HG03135 (cell line): ENCODE measurements around the gene CANX.
"Not testable (repeated sequence)": the region's sequence is repeated elsewhere in the genome, so short reads cannot be mapped to it uniquely, and the experiment has no call there.

Source experiments
- ATAC-seq: cut with Tn5 transposase; IDR thresholded peaks from one replicate; pipeline ENCODE4 v1.9.1; 2021; ENCODE audit warnings: mild to moderate bottlenecking, moderate library complexity; ENCODE audit not compliant: unreplicated experiment

Gene CANX

GRCh38 chr5:179697993-179698934, 503 bp upstream of the CANX start:
- ATAC-seq, result peak; percentile 86

GRCh38 chr5:179699616-179700237, 960 bp downstream of the CANX start:
- ATAC-seq, result no peak

GRCh38 chr5:179700401-179700918, 1.7 kb downstream of the CANX start:
- ATAC-seq, result no peak

- no peak for ATAC-seq
Observed at GRCh38 chr5:179716286-179716685, 17.5 kb downstream of the CANX start.

GRCh38 chr5:179720222-179720621, 21.5 kb downstream of the CANX start:
- no peak for ATAC-seq

- ATAC-seq, result no peak
Observed at GRCh38 chr5:179724163-179724562, 25.4 kb downstream of the CANX start.

DNA sequence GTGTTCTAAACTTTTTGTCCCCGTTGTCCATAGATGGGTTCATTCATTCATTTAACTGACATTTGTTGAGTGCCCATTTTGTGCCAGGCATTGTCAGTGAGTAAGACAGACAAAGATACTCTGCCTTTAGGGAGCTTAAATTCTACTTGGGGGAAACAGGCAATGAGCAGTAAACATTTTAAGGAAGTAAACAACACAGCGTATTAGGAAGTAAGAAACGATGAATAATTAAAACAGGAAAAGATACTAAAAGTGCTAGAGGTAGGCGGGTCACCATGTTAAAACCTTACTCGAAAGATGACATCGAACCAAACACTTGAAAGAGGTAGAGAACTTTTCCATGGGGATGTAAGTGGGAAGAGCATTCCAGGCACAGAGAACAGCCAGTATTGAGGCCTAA, 28.3 kb downstream of the CANX start:
- no peak for ATAC-seq

- no peak for ATAC-seq
Observed at GRCh38 chr5:179729303-179729702, 30.5 kb downstream of the CANX start.

DNA sequence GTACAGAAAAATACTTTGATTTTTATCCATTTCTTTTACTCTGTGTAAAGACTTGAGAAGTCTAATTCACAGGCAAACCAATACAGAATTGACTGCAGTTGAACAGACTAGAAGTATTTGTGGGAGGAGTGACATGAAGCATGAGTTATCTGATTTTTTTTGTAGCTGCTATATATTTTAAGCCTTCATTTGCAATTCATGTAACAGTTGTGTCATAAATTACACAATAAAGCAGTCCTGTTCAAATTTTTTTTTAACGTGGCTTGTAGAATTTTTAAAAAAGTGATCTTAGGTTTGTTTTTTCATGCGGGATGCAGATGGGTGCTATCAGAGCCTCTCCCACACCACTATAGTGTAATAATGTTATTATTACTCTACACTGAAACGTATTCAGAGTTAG, 31.0 kb downstream of the CANX start:
- ATAC-seq, result no peak

- ATAC-seq, result no peak
Observed at GRCh38 chr5:179730356-179730755, 31.6 kb downstream of the CANX start.

- no peak for ATAC-seq
Observed at GRCh38 chr5:179730852-179731251, 32.1 kb downstream of the CANX start.

DNA sequence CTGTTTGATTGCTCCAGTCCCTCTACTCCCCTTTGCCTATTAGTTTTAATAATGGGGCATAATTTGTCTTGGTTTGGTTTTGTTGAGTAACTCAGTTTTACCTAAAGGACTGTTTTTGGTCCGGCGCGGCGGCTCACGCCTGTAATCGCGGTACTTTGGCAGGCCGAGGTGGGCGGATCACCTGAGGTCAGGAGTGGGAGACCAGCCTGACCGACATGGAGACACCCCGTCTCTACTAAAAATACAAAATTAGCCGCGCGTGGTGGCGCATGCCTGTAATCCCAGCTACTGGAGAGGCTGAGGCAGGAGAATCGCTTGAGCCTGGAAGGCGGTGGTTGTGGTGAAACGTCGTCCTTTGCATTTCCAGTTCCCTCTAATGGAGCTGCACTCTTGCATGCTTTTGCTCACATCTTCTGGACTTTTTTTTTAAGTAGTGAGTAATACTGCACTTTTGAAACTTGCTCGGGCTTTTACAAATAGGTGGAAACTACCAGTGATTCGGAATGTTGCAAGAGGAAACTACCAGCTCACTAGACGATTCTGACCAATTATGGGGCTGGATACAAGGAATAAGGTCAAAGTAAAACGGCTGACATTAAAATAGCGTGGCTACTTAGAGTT, 33.1 kb downstream of the CANX start:
- ATAC-seq, result peak; percentile 8

DNA sequence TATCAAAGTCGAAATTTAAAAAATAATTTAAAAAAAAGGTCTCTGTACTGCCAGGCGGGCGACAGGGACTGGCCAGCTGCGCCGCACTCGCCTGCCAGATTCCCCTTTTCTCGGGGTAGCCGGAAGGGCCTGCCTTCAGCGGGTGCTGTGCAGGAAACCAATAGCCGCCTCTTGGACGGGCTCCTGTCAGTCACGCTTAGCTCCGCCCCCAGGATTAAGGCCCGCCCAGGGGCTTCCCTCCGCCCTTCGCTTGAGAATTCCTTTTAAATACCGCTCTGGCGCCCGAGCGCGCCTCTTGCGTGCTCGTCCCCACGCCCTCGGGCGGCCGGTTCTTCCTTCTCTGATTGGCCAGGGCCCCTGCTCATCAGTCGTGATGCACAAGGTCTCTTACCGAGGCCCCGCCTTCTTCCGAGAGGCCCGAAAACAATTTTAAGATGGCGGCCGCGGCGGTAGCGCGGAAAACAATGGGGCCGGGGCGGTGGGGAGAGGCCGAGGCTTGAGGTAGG, 33.7 kb downstream of the CANX start, which contains the start of gene MAML1:
Gene MAML1, plus strand, starts transcription at position 411 of the 506 bp plus-strand sequence. CDS start 291 bp downstream, outside the sequence.
- ATAC-seq, result peak; percentile 97

DNA sequence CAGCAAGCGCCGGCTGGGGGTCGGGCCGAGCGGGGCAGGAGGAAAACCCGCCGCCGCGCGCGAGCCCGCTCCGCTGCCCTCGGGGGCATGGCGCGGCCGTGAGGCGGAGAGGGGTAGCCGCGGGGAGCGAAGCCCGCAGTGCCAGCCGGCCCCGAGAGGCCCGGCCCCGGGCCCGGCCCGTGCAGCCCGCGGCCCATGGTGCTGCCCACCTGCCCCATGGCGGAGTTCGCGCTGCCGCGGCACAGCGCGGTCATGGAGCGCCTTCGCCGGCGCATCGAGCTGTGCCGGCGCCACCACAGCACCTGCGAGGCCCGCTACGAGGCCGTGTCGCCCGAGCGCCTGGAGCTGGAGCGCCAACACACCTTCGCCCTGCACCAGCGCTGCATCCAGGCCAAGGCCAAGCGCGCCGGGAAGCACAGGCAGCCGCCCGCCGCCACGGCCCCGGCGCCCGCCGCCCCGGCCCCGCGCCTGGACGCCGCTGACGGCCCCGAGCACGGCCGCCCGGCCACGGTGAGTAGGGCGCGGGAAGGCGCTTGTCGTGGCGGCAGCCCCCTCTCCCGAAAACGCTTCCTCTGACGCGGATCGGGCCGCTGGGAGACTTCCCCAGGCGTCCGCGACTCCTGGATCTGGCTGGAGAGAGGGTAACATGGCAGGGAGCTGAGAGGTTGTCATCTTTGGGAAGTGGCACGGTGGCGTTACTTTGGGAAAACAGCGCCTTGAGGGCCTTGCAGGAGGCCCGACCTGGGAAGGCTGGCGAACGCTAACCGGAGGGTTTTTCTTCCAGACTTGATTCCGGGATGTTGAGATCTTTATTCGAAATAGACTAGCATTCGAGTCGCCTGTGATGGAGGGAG, 34.4 kb downstream of the CANX start:
- ATAC-seq, result peak; percentile 30

GRCh38 chr5:179733772-179734126, 35.0 kb downstream of the CANX start:
- no peak for ATAC-seq

DNA sequence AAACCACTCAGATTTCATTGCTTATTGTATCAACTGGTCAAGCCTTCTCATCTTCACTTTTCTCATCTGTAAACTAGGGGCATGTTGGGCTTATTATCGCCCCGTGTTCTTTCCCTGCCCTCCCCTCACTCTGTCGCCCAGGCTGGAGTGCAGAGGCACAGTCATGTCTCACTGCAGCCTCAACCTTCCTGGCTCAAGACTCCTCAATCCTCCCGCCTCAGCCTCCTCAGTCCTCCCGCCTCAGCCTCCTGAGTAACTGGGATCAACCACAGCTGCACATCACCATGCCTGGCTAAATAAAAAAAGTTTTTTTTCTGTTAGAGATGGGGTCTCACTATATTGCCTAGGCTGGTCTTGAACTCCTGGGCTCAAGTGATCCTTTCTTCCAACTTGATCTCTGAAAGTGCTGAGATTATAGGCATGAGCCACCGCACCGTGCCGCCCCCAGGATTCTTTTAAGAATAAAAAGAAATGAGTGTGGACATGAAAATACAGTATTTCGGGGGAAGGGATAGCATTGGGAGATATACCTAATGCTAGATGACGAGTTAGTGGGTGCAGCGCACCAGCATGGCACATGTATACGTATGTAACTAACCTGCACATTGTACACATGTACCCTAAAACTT, 35.9 kb downstream of the CANX start:
- no peak for ATAC-seq

- no peak for ATAC-seq
Observed at GRCh38 chr5:179738742-179739141, 40.0 kb downstream of the CANX start.

- not testable (repeated sequence) for ATAC-seq
Observed at GRCh38 chr5:179744106-179744505, 45.3 kb downstream of the CANX start.

- ATAC-seq, result no peak
Observed at GRCh38 chr5:179746872-179747271, 48.1 kb downstream of the CANX start.

GRCh38 chr5:179747811-179748210, 49.0 kb downstream of the CANX start:
- no peak for ATAC-seq
